ENCODE measurements around the gene HNRNPUL1.
A peak's percentile ranks its signal among the peaks of the same experiment; 100 is the strongest.

The HNRNPUL1 gene

DNA sequence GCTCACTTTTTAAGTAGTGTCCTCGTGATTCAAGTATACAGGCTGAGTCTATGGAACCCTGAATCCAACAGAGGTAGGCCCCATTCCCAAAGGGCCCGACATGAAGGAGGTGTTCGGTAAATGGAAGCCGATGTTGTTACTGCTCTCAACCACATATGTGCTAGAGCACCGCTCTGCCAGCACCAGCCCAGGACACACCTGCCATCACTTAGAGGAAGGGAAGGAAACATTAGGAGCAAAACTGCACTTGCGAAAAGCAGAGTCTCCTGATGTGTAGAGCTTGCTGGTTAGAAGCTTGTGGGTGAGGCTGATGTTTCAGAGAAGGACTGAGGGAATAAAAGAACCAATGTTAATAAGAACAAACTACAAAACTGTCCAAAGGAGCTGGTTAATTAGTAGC lies 36.4 kb downstream of the HNRNPUL1 start:
- no peak overlapping the region for H3K27ac ChIP-seq
- TF ChIP-seq, protein P1, sequence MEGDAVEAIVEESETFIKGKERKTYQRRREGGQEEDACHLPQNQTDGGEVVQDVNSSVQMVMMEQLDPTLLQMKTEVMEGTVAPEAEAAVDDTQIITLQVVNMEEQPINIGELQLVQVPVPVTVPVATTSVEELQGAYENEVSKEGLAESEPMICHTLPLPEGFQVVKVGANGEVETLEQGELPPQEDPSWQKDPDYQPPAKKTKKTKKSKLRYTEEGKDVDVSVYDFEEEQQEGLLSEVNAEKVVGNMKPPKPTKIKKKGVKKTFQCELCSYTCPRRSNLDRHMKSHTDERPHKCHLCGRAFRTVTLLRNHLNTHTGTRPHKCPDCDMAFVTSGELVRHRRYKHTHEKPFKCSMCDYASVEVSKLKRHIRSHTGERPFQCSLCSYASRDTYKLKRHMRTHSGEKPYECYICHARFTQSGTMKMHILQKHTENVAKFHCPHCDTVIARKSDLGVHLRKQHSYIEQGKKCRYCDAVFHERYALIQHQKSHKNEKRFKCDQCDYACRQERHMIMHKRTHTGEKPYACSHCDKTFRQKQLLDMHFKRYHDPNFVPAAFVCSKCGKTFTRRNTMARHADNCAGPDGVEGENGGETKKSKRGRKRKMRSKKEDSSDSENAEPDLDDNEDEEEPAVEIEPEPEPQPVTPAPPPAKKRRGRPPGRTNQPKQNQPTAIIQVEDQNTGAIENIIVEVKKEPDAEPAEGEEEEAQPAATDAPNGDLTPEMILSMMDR (IDR thresholded peaks at IDR 0.05) = no peak
- no peak for TF ChIP-seq ZFX (IDR thresholded peaks at IDR 0.05; ENCODE audit: borderline replicate concordance)

DNA sequence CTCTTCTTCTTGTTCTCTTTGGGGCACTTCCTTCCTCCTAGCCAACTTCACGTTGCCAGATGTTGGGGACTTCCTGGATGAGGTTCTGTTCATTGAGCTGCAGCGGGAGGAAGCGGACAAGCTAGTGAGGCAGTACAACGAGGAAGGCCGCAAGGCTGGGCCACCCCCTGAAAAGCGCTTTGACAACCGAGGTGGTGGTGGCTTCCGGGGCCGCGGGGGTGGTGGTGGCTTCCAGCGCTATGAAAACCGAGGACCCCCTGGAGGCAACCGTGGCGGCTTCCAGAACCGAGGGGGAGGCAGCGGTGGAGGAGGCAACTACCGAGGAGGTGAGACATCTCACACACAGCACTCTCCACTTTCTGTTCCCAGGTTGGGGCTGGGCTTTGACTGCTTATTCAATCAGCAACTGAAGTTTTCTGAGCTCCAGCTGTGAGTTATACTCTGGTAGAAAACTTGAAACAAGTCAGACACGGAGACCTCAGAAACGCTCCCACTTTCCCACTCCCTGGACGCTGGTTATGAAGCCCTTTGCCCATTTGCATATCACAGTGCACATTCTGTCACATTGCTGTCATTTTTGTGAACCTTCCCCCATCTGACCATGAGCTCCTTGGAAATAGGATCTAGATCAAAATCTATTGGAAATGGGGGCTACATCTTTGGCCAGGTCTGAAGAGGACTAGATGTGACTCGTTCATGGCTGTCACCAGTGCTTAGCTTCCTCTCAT lies 38.6 kb downstream of the HNRNPUL1 start:
- H3K27ac ChIP-seq = no peak overlapping the region
- TF ChIP-seq, protein P1 (IDR thresholded peaks at IDR 0.05) = no peak
- no peak for TF ChIP-seq ZFX (IDR thresholded peaks at IDR 0.05; ENCODE audit: borderline replicate concordance)

DNA sequence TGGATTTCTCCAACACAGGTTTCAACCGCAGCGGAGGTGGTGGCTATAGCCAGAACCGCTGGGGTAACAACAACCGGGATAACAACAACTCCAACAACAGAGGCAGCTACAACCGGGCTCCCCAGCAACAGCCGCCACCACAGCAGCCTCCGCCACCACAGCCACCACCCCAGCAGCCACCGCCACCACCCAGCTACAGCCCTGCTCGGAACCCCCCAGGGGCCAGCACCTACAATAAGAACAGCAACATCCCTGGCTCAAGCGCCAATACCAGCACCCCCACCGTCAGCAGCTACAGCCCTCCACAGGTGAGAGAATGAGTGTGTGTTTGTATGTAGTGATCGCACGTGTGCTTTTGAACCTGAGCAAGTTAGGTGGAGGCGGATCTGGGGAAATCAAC lies 39.8 kb downstream of the HNRNPUL1 start:
- no peak overlapping the region for H3K27ac ChIP-seq
- TF ChIP-seq, protein P1 (IDR thresholded peaks at IDR 0.05) = no peak
- no peak for TF ChIP-seq ZFX (IDR thresholded peaks at IDR 0.05; ENCODE audit: borderline replicate concordance)

DNA sequence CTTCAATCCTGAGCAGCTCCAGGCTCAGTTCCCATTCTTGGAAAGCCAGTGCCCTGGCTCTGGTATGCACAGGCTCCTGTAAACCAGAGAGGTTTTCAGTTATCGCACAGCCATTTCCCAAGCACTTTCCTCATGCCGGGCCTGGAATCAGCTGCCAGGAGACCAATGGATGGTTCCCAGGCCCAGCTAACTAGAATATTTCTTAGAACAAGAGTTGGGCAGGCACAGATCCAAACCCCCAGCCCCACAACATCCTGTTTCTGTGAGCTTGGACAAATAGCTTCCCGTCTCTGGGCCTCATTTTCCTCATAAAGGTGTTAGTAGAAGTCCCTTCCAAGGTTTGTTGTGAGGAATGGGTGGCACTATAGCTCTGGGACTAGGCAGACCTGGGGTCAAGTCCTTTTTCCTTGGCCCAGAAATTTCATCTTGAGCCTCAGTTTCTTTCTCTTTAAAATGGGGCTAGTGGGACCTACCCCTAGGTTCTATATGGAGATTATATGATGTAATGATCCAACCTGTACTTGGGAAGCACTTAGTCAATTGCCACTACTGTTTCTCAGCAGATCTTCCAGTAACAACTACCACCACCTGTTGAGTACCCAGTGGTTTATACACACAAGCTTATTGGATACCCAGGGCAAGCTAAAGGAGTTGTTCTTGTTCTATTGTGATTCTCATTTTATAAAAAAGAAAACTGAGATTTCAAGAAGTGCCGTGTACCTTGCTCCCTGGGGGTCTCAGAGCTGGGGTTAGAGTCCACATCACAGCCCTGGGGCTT lies 40.7 kb downstream of the HNRNPUL1 start:
- no peak for TF ChIP-seq ZFX (IDR thresholded peaks at IDR 0.05; ENCODE audit: borderline replicate concordance)
- TF ChIP-seq, protein P1 (IDR thresholded peaks at IDR 0.05) = no peak

DNA sequence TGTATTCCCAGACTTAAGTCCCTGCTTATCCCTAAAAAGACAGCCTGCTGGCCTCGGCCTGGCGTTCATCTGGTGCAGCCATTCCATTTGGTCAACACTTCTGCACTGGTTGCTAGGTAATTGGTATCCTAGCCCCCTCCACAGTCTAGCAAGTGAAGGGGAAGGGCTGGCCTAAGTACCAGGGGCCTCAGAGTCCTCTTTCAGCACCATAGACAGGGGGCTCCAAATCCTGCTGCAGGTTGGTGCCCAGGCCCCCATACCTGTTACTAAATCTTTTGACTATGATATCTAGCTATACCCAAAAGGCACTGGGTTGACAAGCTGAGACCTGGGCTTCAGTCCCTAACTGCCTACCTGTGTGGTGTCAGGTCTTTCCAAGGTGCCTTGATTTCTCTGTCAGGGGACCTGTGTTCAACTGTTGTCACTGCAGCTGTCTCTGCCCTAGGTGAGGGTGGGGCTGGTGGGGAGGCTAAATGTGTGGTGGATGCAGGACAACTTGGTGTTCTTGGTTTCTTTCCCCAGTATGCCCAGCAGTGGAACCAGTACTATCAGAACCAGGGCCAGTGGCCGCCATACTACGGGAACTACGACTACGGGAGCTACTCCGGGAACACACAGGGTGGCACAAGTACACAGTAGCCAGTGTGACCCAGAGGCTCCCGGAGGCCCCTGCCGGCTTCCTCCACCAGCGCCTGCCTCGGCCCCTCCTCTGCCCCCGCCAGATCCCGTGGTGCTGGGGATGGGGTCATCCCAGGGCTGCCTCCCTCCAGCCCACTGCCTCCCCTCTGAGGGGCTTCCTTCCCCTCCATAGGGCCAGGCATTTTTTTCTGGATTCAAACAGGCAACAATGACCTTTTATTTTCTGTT lies 42.0 kb downstream of the HNRNPUL1 start:
- no peak for TF ChIP-seq ZFX (IDR thresholded peaks at IDR 0.05; ENCODE audit: borderline replicate concordance)
- TF ChIP-seq, protein P1 (IDR thresholded peaks at IDR 0.05) = no peak
- H3K27ac ChIP-seq = peak overlapping the region; percentile 89; the same call in 1 of the 2 replicates

More for the DNA sequence above, 40.7 kb downstream of the HNRNPUL1 start:
- no peak overlapping the region for H3K27ac ChIP-seq

DNA sequence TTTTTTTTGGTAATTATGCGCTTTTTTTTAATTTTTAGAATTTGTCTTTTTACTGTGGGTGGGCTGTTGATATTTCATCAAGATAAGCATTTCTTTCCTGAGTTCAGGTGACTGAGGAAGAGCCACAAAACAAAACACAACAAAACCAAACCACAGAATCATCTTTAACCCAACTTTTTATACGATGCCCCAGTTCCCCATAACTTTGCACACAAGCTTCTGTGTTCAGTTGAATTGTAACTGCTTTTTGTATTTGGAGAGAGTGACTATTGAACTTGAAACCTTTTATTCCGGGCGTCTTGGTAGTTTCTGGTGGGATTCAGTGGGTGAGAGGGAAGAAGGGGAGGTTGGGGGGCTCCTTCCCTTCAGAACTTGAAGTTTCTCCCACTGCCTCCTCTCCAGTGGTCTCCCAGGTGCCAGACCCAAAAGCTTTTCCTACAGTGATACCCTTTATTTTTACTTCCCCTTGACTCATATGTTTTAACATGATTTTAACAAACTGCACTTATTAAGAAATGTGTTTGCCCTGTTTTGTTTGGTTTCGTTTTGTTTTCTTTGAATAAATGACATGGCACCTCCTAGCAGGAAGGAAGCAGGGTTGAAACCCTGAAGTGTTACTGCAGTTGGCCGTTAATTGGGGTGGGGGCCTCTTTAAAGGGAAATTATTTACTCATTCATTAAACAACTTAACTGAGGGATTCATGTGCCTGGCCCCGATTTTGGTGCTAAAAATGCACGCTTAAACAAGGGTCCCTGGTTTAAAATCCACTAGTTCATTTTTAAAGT lies 43.1 kb downstream of the HNRNPUL1 start:
- TF ChIP-seq, protein P1 (IDR thresholded peaks at IDR 0.05) = no peak
- TF ChIP-seq ZFX (IDR thresholded peaks at IDR 0.05; ENCODE audit: borderline replicate concordance) = no peak
- peak overlapping the region; percentile 89 for H3K27ac ChIP-seq
